GM21717 (cell line): ENCODE measurements around the gene ZNF282.
"Not testable (repeated sequence)": the region's sequence is repeated elsewhere in the genome, so short reads cannot be mapped to it uniquely, and the experiment has no call there.

Experiments
- ATAC-seq: cut with Tn5 transposase; IDR thresholded peaks from one replicate; pipeline ENCODE4 v1.9.1; 2021; ENCODE audit warnings: mild to moderate bottlenecking, moderate library complexity; ENCODE audit not compliant: unreplicated experiment

The ZNF282 gene

GRCh38 chr7:149223176-149223575 is 27.8 kb downstream of the ZNF282 start:
- no peak for ATAC-seq

GRCh38 chr7:149223761-149224160 is 28.4 kb downstream of the ZNF282 start:
- no peak for ATAC-seq

GRCh38 chr7:149224352-149224751 is 29.0 kb downstream of the ZNF282 start:
- no peak for ATAC-seq

GRCh38 chr7:149225106-149225505 is 29.8 kb downstream of the ZNF282 start:
- no peak for ATAC-seq

- no peak for ATAC-seq
Observed at GRCh38 chr7:149225656-149226055, 30.3 kb downstream of the ZNF282 start.

GRCh38 chr7:149226366-149226765 is 31.0 kb downstream of the ZNF282 start:
- not testable (repeated sequence) for ATAC-seq

GRCh38 chr7:149226840-149227494 is 31.6 kb downstream of the ZNF282 start:
- no peak for ATAC-seq

- no peak for ATAC-seq
Observed at GRCh38 chr7:149228831-149229471, 33.6 kb downstream of the ZNF282 start.

GRCh38 chr7:149229526-149229925 is 34.2 kb downstream of the ZNF282 start:
- no peak for ATAC-seq

GRCh38 chr7:149232362-149232761 is 37.0 kb downstream of the ZNF282 start:
- ATAC-seq = no peak

GRCh38 chr7:149233655-149234204 is 38.4 kb downstream of the ZNF282 start:
- ATAC-seq = not testable (repeated sequence)

- no peak for ATAC-seq
Observed at GRCh38 chr7:149237502-149237901, 42.2 kb downstream of the ZNF282 start.

- ATAC-seq = no peak
Observed at GRCh38 chr7:149238051-149238450, 42.7 kb downstream of the ZNF282 start.

GRCh38 chr7:149239345-149240143 is 44.2 kb downstream of the ZNF282 start, which contains the start of gene ZNF212:
TSS of gene ZNF212 (plus strand) at chr7:149239651. CDS start at chr7:149239779, 128 bp downstream.
- ATAC-seq = peak; percentile 99

- no peak for ATAC-seq
Observed at GRCh38 chr7:149240637-149241036, 45.3 kb downstream of the ZNF282 start.

- ATAC-seq = no peak
Observed at GRCh38 chr7:149241696-149242095, 46.4 kb downstream of the ZNF282 start.

GRCh38 chr7:149245244-149245643 is 49.9 kb downstream of the ZNF282 start:
- peak; percentile 59 for ATAC-seq

- ATAC-seq = peak; percentile 15
Observed at GRCh38 chr7:149245744-149246143, 50.4 kb downstream of the ZNF282 start.

GRCh38 chr7:149248777-149249176 is 53.4 kb downstream of the ZNF282 start:
- no peak for ATAC-seq

GRCh38 chr7:149250151-149250550 is 54.8 kb downstream of the ZNF282 start:
- not testable (repeated sequence) for ATAC-seq

- not testable (repeated sequence) for ATAC-seq
Observed at GRCh38 chr7:149251518-149251917, 56.2 kb downstream of the ZNF282 start.
